Lower lobe of right lung (tissue), 2 donors: ENCODE results near the gene ANO4. TPM values are rescaled to one million over a fixed set of nuclear protein-coding genes. Genes with fewer than 3 reads are reported as not detected.

Experiments used
- ATAC-seq, 2 donors: fragments of 200-7000 bp; cut with Tn5 transposase; one replicate each; pipeline ENCODE4 v1.9.1; 2020 to 2022; ENCODE audit warnings: mild to moderate bottlenecking in 2 of 2, moderate library complexity in 2 of 2
- DNase-seq: peaks from one replicate; pipeline ENCODE4 v3.0.0-alpha.2; 2020
- H3K27ac ChIP-seq: fragments of 200-600 bp; one replicate; pipeline ENCODE4 v1.8.0; 2022
- H3K27me3 ChIP-seq: fragments of 200-600 bp; one replicate; pipeline ENCODE4 v1.8.0; 2022; ENCODE audit warnings: low read depth
- H3K36me3 ChIP-seq: fragments of 200-600 bp; one replicate; pipeline ENCODE4 v1.8.0; 2022; ENCODE audit warnings: mild to moderate bottlenecking
- H3K4me1 ChIP-seq: fragments of 200-600 bp; one replicate; pipeline ENCODE4 v1.8.0; 2022
- H3K4me3 ChIP-seq: fragments of 200-600 bp; one replicate; pipeline ENCODE4 v1.8.0; 2022; ENCODE audit warnings: mild to moderate bottlenecking
- H3K9me3 ChIP-seq: fragments of 200-600 bp; one replicate; pipeline ENCODE4 v1.8.0; 2022
- CTCF ChIP-seq: fragments of 200-600 bp; IDR thresholded peaks from one replicate; pipeline ENCODE4 v1.8.0; 2022; ENCODE audit warnings: antibody characterized with exemption, mild to moderate bottlenecking
- intact Hi-C: fragments of 100-400 bp; cut with DNase I; formaldehyde crosslinking; loops from one replicate; pipeline ENCODE4 v1.11.0; 2022
- total RNA-seq: library from RNA; stranded (reverse); fragmentation: NEBNext Ultra II Directional; extraction: Animal tissue kit (Norgen Biotek cat#: 25700); gene quantifications from one replicate; pipeline ENCODE4 v1.2.1, GENCODE V29; 2021
- donor health status: DM: no; HTN: yes; CAD: no; lungs with severe emphysema.

ANO4 gene
- total RNA-seq, 1 donor from 2014 or later: 0.74 TPM

- intact Hi-C loops: no loop called here
- no peak for TF ChIP-seq CTCF
- Histone ChIP-seq H3K27me3 (no peaks in the 10 kb centered on the region), H3K9me3 (no peaks in the 10 kb centered on the region), H3K4me3 (no peak overlapping the region), H3K27ac (no peak overlapping the region), H3K36me3 (no peaks in the 10 kb centered on the region), H3K4me1 (no peaks in the 10 kb centered on the region)
- ATAC-seq (no peak), DNase-seq (no peak)
Measured at GRCh38 chr12:100962086-100962712, 167.6 kb downstream of the ANO4 start.

GRCh38 chr12:100963381-100963780, 168.8 kb downstream of the ANO4 start:
- H3K9me3 ChIP-seq: no peaks in the 10 kb centered on the region
- H3K27me3 ChIP-seq: no peaks in the 10 kb centered on the region
- TF ChIP-seq CTCF: no peak
- no peak for ATAC-seq
- H3K4me1 ChIP-seq: no peaks in the 10 kb centered on the region
- H3K27ac ChIP-seq: no peak overlapping the region
- H3K36me3 ChIP-seq: no peaks in the 10 kb centered on the region
- no peak overlapping the region for H3K4me3 ChIP-seq
- intact Hi-C loops: no loop called here
- no peak for DNase-seq

GRCh38 chr12:100964028-100964427, 169.5 kb downstream of the ANO4 start:
- Histone ChIP-seq H3K4me3 (no peak overlapping the region), H3K27me3 (no peaks in the 10 kb centered on the region), H3K9me3 (no peaks in the 10 kb centered on the region), H3K4me1 (no peaks in the 10 kb centered on the region), H3K36me3 (no peaks in the 10 kb centered on the region), H3K27ac (no peak overlapping the region)
- intact Hi-C loops: no loop called here
- DNase-seq (no peak), ATAC-seq (no peak)
- TF ChIP-seq CTCF: no peak

- TF ChIP-seq CTCF: no peak
- Histone ChIP-seq H3K4me3 (no peak overlapping the region), H3K9me3 (no peaks in the 10 kb centered on the region), H3K36me3 (no peaks in the 10 kb centered on the region), H3K27me3 (no peaks in the 10 kb centered on the region), H3K4me1 (no peaks in the 10 kb centered on the region), H3K27ac (no peak overlapping the region)
- ATAC-seq (no peak), DNase-seq (no peak)
- intact Hi-C loops: no loop called here
Measured at GRCh38 chr12:100967189-100967588, 172.6 kb downstream of the ANO4 start.

- no peak overlapping the region for H3K27ac ChIP-seq
- no peaks in the 10 kb centered on the region for H3K4me1 ChIP-seq
- no peak for ATAC-seq
- no peak overlapping the region for H3K4me3 ChIP-seq
- no peaks in the 10 kb centered on the region for H3K27me3 ChIP-seq
- intact Hi-C loops: no loop called here
- no peaks in the 10 kb centered on the region for H3K36me3 ChIP-seq
- H3K9me3 ChIP-seq: no peaks in the 10 kb centered on the region
- DNase-seq: no peak
- TF ChIP-seq CTCF: no peak
Measured at GRCh38 chr12:100970894-100971293, 176.3 kb downstream of the ANO4 start.
